Neutrophil (primary cell): ENCODE data around the gene PRKRIP1.

Experiments
- H3K27ac ChIP-seq: fragments of 200-600 bp; sonication (generic); 2 replicates; pipeline ENCODE4 v1.5.1; 2016; ENCODE audit warnings: mild to moderate bottlenecking, moderate library complexity
- H3K27me3 ChIP-seq: fragments of 200-600 bp; sonication (generic); 2 replicates; pipeline ENCODE4 v1.6.0; 2016; ENCODE audit warnings: mild to moderate bottlenecking
- H3K36me3 ChIP-seq: fragments of 200-600 bp; sonication (generic); 2 replicates; pipeline ENCODE4 v1.5.1; 2017
- H3K4me1 ChIP-seq, 2 experiments: fragments of 200-600 bp in 1 of 2; sonication (generic) in 1 of 2; 1 replicate in 1 of 2; 2 replicates in 1 of 2; pipeline versions ENCODE4 v1.5.1 to v1.6.1; 2013 to 2016; ENCODE audit warnings: low read depth in 1 of 2, low read length in 1 of 2, mild to moderate bottlenecking in 1 of 2, moderate library complexity in 1 of 2; ENCODE audit not compliant: control insufficient read depth in 1 of 2, insufficient read depth in 1 of 2
- H3K4me3 ChIP-seq, 2 experiments: fragments of 200-600 bp in 1 of 2; sonication (generic) in 1 of 2; 1 replicate in 1 of 2; 2 replicates in 1 of 2; pipeline ENCODE4 v1.5.1; 2013 to 2016; ENCODE audit warnings: low read depth in 1 of 2, low read length in 1 of 2, mild to moderate bottlenecking in 1 of 2, moderate library complexity in 1 of 2
- H3K9me3 ChIP-seq: fragments of 200-600 bp; sonication (generic); 2 replicates; pipeline ENCODE4 v1.5.1; 2016
- CTCF ChIP-seq: fragments of 200-600 bp; sonication (generic); IDR thresholded peaks from 2 replicates; pipeline ENCODE4 v1.5.1; 2016; ENCODE audit warnings: antibody characterized with exemption

The PRKRIP1 gene

GRCh38 chr7:102467581-102468477, 71.7 kb downstream of the PRKRIP1 start:
- Histone ChIP-seq H3K27ac (no peak overlapping the region), H3K9me3 (no peaks in the 10 kb centered on the region), H3K4me1 (peaks cover 22 to 23% of the 10 kb centered on the region in 2 experiments), H3K4me3 (no peak overlapping the region), H3K27me3 (no peaks in the 10 kb centered on the region), H3K36me3 (peaks cover 57% of the 10 kb centered on the region)
- no peak for TF ChIP-seq CTCF

GRCh38 chr7:102468478-102469350, 72.6 kb downstream of the PRKRIP1 start:
- H3K27ac ChIP-seq = no peak overlapping the region
- no peak overlapping the region for H3K4me3 ChIP-seq
- TF ChIP-seq CTCF = no peak
- peaks cover 20% of the 10 kb centered on the region in 2 experiments for H3K4me1 ChIP-seq
- no peaks in the 10 kb centered on the region for H3K27me3 ChIP-seq
- H3K9me3 ChIP-seq = no peaks in the 10 kb centered on the region
- H3K36me3 ChIP-seq = peaks cover 66% of the 10 kb centered on the region

GRCh38 chr7:102469351-102469971, 73.3 kb downstream of the PRKRIP1 start:
- Histone ChIP-seq H3K9me3 (no peaks in the 10 kb centered on the region), H3K27me3 (no peaks in the 10 kb centered on the region), H3K4me3 (no peak overlapping the region)

GRCh38 chr7:102469972-102470825, 74.0 kb downstream of the PRKRIP1 start:
- Histone ChIP-seq H3K36me3 (peaks cover 76% of the 10 kb centered on the region), H3K4me3 (no peak overlapping the region), H3K27me3 (no peaks in the 10 kb centered on the region), H3K27ac (no peak overlapping the region), H3K9me3 (no peaks in the 10 kb centered on the region), H3K4me1 (peaks cover 10 to 12% of the 10 kb centered on the region in 2 experiments)
- no peak for TF ChIP-seq CTCF

More at GRCh38 chr7:102469351-102469971, 73.3 kb downstream of the PRKRIP1 start:
- H3K27ac ChIP-seq = no peak overlapping the region
- peaks cover 12 to 13% of the 10 kb centered on the region in 2 experiments for H3K4me1 ChIP-seq
- TF ChIP-seq CTCF = no peak
- H3K36me3 ChIP-seq = peaks cover 72% of the 10 kb centered on the region

GRCh38 chr7:102471791-102472125, 75.6 kb downstream of the PRKRIP1 start:
- H3K36me3 ChIP-seq = peaks cover 81% of the 10 kb centered on the region

More at GRCh38 chr7:102471791-102472125, 75.6 kb downstream of the PRKRIP1 start:
- TF ChIP-seq CTCF = no peak
- Histone ChIP-seq H3K9me3 (no peaks in the 10 kb centered on the region), H3K4me3 (no peak overlapping the region), H3K4me1 (no peaks in the 10 kb centered on the region), H3K27ac (no peak overlapping the region), H3K27me3 (no peaks in the 10 kb centered on the region)
